ENCODE results near the gene MCTP1. TPM values are rescaled to one million over a fixed set of nuclear protein-coding genes. Genes with fewer than 3 reads are reported as not detected.
A peak's percentile ranks its signal among the peaks of the same experiment; 100 is the strongest.

MCTP1 gene
- polyA plus RNA-seq (2014; cell fraction: cytosol; rRNA removed): 0.30 and 0.35 TPM in 2 replicates
- 0.13 and 0.36 TPM in 2 replicates for polyA plus RNA-seq (2014; cell fraction: nucleus; rRNA removed)

DNA sequence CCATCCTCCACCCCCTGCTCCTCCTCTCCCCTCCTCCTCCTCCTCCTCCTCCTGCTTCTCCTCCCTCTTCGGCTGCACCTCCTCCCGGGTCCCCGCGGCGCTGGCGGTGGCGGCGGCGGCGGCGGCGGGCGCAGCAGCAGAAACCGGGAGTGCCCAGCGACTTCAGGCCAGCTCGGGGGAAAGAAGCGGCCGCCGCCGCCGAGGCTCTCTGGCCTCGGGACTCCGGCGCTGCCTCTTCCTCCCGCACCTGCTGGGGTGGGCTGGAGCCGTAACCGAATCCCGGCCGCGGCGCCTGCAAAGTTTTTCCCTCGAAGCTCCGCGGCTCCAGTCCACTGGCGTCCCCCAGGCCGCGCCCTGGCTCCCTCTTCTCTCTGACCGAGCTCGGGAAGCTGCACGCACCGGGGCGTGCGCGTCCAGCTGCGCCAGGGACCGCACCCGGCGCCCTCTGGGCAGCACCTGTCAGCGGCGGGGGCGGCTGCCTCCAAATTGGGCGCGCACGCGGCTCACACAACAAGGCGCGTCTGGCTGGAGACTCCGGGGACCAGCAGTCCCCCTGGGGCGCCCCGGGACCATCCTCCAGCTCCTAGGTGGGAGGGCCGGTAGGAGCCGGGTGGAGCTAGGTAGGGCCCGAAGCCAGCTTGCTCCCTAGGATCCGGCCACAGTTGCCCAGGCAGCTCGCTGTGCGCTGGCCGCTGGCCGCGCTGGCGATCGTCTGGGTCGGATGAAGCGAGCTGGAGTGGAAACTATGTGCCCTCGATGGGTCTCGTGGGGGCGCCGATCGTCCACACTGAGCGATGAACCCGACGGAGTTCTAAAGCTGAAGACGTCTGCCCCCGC lies at the start of gene MCTP1:
Gene MCTP1 (minus strand): TSS at position 523 of the 837 bp plus-strand sequence.
- peak; percentile 29 for DNase-seq (ENCODE audit: low spot score)

DNA sequence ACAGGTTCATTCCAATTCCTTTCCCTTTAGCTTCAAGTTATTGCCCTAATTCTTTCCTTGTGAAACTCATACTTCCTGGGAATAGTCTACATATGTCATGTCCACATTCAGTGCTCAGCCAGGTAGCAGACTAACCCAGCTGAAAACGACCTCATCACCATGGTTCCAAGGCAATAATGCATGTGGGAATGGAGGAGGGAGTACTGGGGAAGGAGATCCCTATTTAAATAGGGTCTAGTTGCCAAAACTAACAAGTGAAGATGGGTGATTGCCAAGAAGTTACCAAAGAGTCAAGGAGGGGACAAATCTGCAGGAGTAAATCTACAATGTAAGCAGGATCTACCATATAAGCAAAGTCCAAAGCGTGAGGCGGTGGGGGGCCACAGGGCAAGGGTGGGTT lies 47.3 kb upstream of the MCTP1 start:
- DNase-seq (ENCODE audit: low spot score): no peak

DNA sequence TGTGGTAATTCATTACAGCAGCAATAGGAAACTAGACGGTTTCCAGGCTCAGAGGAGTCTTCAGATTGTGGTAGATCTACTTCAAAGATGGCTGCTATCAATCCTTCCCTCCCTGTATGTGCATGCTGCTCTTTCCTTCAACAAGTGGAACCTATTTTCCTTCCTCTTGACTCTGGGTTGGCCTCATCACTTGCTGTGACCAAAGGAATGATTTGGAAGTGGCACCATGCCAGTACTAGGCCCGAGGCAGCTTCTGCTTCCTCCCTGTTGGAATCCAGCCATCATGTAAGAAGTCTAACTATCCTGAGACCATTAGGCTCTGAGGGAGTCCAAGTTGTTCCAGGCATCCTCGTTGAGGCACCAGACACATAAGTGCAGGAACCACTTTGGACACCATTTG lies 46.5 kb upstream of the MCTP1 start:
- no peak for DNase-seq (ENCODE audit: low spot score)

DNA sequence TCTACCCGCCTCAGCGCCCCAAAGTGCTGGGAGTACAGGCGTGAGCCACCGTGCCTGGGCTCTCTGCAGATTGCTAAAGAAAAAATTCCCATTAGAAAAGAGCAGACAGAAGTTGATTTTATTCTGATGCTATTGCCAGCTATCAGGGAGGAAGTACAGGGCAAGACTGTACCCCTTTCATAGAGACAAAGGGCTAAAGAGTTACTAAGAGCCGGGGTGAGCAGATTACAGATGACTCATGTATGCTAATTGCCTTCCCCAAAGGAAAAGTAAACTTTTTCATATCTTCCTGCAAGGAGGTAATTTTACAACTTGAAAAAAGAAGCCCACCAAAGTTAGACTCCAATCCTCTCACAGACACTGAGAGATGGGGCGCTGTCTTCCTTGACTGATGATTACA lies 42.3 kb upstream of the MCTP1 start:
- no peak for DNase-seq (ENCODE audit: low spot score)

DNA sequence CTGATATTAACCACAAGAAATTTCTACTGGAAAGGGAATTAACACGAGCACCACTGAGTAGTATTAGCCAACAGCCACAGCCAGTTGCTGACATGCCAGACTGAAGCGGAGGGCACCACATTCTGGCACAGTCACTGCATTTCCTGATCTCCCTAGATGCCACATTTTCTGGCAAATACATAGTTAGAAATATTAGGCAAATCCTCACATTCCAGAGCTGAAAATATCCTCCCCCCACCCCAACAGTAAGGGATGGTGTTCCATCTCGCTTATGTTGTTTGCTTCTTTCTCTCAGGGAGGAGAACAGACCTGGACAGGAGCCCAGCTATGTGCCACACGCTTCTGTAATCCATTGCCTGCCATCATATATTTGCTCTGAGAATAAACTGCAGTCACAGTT lies 32.8 kb upstream of the MCTP1 start:
- no peak for DNase-seq (ENCODE audit: low spot score)

DNA sequence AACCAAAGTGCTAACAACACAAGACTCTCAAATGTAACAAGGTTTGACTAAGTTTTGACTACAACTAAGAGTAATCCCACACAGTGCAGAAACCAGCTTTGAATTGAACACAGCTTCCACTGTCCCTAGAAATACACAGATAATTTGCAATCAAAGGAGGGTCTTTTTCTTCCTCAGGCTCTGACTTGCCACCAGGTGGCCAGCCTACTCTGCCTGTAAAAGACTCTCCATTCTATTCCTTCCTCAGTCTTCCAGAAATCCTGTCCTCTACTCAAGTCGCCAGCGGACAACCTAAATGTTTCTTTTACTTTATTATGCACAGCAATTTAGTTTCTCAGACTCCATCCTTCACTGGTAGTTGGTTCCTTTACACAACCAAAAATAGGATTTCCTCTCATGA lies 32.2 kb upstream of the MCTP1 start:
- no peak for DNase-seq (ENCODE audit: low spot score)

DNA sequence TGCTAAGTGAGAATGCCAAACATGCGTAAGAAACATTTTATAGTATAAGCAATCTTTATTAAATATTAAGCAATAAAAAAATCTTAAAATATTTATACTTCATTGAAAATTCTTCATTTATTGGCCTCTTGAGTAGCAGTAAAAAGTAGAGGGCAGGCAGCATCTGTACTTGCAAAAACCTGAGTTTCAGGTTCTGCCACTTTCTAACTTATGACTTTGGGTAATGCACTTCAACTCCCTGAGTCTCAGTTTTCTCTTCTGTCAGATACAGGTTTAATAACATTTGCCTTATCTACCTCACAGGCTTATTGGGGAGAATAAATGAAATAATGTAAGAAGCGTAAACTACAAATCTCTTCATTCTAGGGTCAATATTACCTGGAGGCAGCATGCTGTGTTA lies 19.8 kb upstream of the MCTP1 start:
- no peak for DNase-seq (ENCODE audit: low spot score)

DNA sequence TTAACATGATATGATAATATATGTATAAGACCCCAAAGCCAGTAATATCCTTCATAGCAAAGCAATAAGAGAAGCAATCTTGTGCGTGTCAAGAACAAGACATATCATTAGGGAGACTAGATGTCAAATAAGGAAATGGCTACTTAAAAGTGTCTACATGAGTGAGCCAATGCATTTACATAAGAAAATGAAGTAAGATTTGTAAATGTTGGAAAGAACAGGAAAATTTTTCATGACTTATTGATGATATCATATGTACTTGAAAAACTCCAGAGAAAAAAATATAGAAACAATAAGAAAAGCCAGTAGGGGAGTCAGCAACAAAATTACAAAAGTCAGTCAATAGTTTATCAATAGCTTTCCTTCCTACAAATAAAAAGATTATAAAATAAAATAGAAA lies 13.8 kb upstream of the MCTP1 start:
- DNase-seq (ENCODE audit: low spot score): no peak

DNA sequence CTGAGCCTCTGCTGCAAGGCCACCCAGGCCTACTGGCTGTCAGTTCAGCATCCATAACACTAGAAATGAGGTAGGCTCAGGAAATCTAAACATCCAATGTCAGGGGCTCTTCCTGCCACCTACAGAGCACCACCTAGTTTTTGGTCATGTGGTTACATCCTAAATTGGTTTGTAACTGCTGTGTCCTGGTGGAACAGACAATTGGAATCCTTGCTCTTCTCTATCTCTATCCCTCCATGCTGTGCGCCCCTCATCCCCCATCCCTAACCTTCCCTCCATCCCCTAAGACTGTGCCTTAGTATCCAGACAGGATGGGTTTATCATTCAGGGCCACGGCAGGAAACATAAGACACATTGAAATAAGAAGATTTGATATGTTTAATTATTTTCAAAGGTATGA lies 11.4 kb upstream of the MCTP1 start:
- DNase-seq (ENCODE audit: low spot score): no peak

DNA sequence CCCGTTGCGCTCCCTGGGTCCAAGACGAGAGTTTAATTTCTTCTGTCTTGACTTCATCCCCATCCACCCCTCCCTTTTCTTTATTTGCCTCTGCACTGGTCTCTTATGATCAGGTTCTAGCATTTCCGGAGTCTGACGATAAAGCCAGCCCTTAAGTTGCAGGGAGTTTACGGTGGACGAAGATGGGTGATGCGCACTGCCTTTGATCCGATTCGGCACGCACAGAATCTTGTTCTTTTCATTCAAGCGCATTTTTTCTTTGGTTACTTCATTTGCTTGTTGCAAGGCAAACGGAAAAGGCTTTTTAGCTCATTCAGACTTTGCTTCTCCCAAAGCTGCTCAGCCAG lies 488 bp upstream of the MCTP1 start:
- no peak for DNase-seq (ENCODE audit: low spot score)

DNA sequence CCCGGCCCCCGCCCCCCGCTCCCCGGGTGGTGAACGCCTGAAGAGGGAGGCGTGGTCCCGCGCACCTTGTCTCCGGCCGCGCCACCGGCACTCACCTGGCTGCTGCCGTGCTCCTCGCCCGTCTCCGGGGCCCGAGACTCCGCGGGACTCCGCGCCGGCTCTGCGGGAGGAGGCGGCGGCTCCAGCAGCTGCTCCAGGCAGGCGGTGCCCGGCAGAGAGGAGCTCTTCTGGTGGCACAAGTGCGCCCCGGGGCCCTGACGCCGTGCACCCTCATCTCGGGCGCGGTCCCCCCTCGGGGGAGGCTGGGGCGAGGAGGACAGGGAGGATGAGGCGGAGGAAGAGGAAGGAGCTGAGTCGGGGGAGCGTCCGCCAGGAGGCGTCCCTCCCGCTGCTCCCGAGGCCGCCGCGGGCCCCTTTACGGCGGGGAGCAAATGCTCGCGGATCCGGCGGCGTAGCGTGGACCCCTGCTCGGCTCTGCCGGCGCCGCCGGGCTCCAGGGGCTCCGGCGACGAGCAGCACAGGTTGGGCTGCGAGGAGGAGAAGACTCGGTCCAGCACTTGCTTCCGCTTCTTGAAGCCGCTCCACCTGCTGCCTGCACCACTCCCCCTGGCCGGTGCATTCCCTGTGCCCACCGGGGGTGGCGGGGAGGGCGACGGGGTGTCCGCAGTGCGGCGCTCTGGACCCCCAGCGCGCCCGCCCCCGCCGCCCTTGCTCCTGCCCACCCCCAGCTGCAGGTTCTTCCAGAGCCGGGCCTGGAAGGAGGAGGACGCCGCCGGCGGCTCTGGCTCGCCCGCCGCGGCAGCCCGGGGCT lies 928 bp downstream of the MCTP1 start:
- peak; percentile 32 for DNase-seq (ENCODE audit: low spot score)

DNA sequence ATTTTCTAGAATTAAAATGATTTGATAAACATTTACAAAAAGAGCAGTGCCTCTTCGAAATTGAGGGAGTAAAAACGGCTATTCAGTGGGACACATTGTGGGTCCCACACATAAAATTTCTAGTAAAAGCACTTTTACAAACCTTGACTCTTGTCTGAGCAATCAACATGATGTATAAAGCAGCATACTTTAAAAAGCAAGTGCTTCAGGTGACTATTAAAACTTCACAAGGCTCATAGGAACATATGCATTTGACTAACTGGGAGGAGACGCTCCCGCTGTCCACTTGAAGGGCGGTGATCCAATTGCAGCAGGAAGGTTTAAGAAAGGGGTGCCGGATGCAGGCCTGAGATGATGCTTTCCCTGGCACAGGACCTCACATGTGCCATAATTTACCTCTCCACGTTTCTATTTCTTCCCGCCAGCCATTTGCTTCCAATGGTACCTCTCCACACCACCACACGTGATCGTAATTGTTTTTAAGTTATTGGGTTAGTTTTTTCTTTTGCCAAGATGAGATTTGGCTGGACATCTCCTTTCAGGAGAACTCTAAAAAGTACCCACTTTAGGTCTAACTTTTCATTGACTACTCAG lies 1.8 kb downstream of the MCTP1 start:
- DNase-seq (ENCODE audit: low spot score): no peak

DNA sequence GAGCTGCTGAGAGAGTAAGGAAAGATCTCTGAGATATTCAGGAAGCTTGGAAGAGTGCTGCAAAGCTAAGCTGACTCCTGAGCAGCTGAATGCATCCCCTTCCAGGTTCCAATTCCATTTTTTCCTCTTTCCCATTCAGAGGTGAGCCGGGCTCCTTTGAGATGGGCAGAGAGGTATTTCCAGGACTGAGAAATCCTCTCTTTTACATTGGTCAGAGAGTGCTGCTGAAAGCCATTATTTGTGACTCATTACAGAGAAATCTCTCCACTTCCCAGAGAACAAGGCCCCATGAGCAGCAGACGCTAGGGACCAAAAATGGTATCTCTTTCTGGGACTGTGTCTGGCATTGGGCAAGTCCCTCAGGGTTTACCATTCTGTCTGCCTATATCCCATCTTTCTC lies 3.7 kb downstream of the MCTP1 start:
- no peak for DNase-seq (ENCODE audit: low spot score)

DNA sequence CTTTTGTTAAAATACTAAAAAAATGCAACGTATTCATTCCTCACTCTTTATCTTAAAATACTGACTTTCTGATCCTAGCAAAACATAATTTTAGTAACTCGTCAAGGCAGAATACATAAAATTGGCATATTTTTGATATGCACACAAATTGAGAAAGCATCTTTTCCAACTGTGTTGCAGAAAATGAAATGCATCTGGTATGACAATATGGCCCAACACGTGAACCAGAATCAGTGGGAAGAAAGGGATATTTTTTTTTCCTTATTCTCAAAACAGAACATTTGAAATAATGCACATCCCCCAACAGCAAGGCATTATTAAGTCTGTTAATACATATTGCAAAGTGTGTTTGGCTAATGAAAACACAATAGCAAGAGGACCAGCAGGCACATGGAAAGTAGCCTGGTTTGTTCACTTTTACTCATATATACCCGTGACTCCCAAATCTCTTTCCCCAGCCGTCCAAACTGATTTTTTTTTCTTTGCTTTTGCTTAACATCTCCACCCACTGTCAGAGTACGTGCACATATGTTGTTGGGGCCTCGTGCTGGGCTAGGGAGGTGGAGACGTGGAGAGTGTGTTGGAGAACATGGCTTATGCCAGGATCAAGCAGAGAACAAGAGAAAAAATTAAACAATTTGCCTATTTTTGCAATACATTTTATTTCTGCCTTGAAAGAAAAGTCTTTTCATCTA lies 4.3 kb downstream of the MCTP1 start:
- no peak for DNase-seq (ENCODE audit: low spot score)

DNA sequence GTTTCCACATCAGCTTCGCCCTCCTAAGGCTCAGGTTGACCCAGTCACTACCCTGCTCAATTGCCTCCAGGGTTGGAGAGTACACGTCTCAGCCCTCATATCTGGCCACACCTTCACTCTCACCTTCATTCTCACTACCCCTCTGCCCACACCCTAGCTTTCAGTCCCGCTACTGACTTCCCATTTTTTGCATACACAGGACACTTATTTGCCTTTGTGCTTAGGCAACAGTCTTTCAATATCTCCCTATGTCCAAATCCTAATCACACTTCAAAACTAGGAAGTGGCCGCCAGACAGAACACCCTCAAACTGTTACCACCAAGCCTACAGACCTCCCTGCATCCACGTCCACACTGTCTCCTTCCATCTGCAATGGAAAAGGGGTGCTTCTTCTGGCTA lies 10.9 kb downstream of the MCTP1 start:
- no peak for DNase-seq (ENCODE audit: low spot score)

DNA sequence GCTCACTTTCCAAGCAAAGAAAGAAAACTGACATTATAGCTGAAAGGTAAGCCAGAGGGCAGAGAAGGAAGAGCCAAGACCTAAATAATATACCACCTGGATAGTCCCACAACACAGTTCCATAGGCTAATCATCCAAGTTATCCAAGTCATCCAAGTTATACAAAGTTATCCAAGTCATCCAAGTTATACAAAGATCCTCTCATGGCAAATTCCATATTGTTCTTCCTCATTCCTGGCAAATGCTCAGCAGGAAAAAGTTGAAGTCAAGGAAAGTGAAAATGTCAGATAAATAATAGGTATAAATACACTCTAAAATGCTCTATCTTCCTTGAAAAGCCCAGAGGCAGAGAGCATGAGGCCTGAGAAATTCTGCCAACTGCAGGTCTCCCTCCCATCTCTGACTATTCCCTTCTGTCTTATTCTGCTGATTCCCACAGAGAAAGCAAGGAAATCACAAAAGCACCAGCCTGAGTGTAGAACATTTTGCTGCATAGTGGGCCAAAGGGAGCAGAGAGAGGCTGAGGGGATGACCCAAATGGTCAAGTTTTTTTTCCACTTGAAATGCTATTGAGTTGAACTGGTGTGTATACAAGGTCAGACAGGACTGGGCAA lies 12.5 kb downstream of the MCTP1 start:
- no peak for DNase-seq (ENCODE audit: low spot score)

DNA sequence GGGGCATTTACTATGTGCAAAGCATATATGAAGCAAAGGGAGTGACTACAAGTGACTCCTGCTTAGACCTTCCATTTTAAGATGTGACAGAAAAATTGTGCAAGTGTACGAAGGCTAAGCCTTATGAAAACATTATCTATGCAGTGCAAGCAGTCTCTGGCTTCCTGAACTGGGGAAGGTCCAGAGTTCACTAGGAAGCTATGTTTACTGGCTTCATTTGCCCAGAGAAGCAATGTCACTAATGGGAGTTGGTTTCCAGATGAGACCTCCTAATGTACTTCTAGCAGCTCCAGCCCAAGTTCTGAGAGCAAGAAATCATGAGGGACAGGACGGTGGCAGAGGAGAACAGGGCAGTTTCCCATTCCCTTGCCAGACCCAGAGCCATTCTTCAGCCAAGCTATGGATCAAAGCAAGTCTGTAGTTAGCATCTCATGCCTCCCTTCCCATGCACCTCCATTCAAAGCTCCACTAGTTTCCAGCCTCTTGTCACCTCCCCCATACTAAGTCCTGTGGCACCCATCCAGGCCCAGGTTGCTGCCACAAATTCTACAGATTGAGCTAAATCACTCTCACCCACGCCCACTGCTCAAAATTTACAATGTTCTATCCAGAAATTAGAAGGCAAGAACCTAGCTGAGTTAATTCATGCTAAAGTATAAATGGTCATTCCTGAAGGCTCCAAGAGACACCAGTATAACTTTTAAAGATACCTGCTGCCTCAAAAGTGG lies 21.8 kb downstream of the MCTP1 start:
- no peak for DNase-seq (ENCODE audit: low spot score)

DNA sequence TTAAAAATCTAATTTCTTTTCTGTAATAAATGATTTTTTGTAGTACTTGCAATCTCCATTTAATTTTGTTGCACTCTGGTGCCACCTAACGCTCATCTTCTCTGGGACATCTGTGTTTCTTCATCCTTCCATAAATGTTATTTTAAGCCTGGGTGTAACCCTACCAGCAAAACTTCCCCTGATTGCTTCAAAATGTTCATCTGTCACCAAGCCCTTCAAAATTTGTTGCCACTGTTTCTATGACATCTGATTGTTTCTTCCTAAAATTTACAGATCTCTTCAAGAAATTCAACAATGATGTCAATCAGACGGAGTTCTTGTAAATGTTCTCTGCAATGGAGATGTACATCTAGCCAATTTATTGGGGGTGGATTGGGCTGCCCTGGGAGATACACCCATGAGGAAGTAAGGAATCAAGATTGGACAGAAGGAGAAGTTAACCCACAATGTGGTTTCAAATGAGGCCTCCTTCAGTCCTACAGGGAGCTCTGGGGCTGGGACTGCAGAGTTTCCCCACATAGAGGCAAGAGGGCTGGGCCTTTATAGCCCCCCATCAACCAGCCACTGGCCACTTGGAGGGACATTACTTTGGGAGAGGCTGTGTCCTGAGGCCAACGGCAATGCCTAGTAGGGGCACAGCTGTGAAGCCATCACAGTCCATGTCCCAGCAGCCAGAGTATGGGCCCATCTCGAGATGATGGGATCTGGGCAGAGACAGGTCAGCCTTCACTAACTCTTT lies 23.3 kb downstream of the MCTP1 start:
- DNase-seq (ENCODE audit: low spot score): peak; percentile 10

DNA sequence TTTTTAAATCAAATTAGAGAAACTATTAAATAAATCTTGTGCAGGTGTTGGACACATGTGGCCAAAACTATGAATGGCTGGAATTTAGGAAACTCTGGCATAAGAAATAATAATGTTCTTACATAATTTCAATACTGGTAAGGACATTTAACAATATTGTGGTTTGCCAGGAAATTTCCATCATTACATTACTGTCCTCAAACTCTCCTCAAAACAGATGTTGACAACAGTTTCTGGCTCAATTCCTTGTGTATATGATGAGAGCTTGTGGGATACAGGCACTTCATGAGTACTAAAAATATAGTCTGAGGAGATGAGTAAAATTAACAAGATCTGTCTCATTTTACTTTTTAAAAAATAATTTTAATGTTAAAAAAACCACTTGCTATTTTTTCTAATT lies 27.9 kb downstream of the MCTP1 start:
- no peak for DNase-seq (ENCODE audit: low spot score)

DNA sequence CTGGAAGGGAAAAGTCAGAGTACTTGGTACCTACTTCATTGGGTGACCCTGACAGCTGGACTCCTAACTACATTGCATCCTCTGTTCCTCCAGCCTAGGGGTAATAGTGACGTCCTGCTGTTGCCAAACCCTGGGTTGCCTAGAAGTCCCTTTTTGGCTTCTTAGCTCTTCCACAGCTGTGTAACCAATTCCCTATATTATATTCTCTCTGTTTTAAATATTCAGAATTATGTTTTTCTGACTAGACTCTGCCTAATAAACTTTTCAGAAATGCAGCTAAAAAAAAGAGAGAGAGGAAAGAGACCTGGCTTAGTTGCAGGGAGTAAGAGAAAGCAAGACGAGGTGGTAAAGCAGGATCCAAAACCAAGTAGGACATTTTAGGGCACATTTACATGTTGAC lies 28.4 kb downstream of the MCTP1 start:
- no peak for DNase-seq (ENCODE audit: low spot score)
